Activated gamma-delta T cell (primary cell): ENCODE measurements around the gene DUSP10.

Source experiments
- DNase-seq: peaks from one replicate; lab custom pipeline; 2025; lab: John Stamatoyannopoulos, UW

The DUSP10 gene

DNA sequence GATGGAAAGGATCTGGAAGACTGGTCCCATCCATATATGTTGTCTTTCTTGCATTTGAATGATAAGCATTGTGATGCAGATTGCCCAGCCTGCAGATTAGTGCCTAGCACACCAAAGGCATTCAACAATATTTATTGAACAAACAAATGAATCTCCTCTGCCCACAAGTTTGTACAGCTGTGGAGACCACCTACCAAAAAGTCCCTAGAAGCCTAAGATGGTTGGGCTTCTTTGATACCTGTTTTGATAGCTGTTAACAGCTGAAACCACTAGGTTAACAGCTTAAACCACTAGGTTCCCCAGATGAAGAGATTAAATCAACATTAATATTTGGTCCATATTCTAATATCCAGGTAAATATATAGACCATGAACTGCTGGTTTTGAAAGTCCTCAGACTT is 9.8 kb downstream of the DUSP10 start:
- DNase-seq = no peak

DNA sequence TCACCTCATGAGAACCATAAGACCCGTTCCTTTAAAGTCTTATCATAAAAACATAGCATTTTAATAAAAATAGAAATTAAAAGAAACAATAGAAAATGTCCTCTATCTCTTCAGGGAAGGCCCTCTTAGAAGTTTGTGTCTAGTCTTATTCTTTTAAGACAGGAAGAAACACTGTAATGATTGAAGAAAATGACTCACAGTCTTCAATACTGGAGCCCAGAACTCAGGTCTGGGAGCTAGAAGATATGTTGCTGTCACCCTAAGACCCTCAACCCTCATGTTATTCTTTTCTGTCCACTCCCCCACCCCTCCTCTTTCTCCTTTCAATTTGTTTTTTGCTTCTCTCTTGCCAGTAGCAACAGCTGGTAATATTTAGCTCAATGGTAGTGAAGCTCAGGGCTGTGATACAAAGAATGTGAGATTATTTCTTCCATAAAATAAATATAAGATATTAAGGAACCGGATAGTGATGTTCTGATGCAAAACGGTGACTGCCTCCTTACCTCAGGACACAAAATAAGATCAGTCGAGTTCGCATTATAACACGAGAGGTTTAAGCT is 12.0 kb downstream of the DUSP10 start:
- no peak for DNase-seq

DNA sequence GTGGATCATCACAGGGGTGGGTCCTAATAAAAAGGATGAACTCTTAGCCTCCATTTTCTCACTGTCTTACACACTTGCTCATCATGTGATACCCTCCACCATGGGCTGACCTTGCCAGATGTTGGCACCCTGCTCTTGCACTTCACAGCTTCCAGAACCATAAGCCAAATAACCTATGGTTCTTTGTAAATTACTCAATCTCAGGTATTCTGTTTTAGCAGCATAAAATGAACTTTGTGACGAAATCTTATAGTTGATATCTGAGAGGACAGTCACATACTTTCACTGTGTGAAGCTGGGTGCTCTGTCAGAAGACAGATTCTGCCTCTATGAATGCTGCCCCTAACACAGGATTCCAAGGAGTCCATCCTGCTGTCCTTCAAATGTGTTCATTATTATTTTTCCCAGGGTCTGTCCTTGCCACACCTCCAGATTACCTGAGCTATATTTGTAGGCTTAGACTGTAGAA is 13.8 kb downstream of the DUSP10 start:
- no peak for DNase-seq

- DNase-seq = no peak
Observed at GRCh38 chr1:221727146-221728036, 14.5 kb downstream of the DUSP10 start.

GRCh38 chr1:221725735-221726672 is 15.9 kb downstream of the DUSP10 start:
- no peak for DNase-seq

- no peak for DNase-seq
Observed at GRCh38 chr1:221724931-221725605, 16.8 kb downstream of the DUSP10 start.

DNA sequence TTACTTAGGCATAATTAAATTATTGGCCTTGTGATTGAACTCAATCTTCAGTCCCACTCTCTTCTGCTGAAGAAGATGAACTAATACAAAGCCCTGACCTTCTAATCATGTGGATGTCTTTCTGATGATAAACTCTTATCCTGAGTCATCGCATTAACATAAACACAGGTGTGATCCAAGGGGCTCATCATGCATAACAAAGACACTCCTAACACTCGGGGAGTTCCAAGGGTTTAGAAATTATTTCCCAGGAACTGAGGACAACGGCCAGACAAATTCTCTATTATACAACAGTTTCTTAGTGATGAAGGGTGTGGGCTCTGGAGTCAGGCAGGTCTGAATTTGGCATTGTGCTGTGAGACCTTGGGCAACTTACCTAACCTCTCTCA is 18.0 kb downstream of the DUSP10 start:
- no peak for DNase-seq

DNA sequence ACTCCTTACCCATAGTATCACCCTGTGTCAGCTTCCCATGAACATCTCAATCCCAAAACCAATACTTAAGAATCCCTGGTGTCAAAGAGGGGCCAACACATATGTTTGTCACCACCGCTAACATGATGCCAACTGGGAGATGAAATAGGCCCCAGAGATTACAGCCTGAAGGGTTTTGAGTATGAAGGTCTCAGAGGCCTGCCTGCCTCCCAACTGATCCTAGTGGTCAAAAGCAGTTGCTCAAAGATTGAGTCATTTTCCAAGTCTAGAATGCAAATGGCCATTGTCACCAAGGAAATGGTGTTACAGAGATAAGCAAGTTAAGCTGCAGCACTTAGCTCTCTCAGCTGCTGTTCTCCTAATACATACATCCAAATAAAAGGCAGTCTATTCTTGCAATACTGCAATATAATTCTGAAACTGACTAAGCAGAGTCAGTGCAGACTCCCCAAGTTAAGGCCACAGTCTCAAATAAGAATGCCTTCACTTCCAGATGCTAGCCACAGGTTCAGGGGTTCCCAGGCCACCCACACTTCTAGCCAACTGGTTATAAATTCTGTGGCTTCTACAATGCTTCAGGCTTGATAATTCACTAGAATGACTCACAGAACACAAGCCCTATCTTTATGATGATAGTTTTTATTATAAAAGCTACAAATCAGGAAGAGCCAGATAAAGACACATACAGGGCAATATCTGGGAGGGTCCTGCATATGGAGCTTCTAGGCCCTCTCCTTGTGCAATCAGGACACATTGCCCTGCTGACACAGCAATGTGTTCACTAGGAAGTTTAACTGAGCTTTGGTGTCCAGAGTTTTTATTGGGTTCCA is 18.7 kb downstream of the DUSP10 start:
- DNase-seq = no peak

- DNase-seq = no peak
Observed at GRCh38 chr1:221722254-221723017, 19.5 kb downstream of the DUSP10 start.

DNA sequence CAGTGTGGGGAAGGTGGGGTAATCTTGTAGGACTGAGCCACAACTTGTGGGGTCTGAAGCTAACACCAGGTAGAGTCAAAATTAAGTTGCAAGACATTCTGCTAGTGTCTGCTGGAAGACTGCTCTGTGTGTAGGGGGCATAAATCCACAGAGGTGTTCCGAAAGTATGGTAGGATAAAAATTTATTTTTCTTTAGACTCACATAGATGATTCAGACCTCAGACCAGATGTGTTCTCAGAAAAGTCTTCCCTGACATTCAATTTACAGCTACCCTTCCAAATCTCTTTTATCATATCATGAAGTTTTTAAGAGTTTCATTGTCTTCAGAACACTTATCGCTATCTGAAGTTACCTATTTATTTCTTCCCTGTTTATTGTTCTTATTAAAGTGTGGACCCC is 21.3 kb downstream of the DUSP10 start:
- DNase-seq = no peak

DNA sequence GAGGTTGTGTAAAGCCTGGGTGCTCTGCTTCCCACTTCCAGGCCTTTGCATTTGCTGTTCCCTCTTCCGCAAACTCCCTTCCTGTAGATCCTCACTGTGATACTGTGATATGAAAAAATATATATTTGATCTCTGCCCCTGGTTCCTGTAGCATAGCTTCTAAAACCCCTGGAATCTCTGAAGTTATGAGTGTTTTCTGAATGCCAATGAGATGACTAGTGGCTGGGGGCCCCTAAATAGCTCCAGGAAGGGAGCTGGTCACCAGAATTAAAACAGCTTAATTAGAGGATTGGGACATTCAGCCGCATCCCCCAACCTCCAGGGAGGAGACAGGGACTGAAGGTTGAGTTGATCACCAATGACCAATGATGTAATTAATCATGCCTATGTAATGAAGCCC is 21.9 kb downstream of the DUSP10 start:
- no peak for DNase-seq

DNA sequence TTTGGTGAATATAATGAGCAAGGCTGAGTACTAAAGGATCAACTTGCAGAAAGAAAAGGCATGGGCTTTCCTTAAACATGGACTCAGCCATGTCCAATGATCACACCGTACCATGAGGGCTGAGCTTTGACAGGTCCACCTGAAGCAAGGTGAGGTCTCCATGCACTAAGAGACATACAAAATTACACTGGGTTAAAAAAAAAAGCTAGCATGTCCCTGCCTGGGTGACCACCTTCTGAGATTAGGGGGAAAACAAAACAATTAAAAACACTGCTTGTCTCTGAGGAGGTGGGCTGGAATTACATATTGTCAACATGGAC is 22.7 kb downstream of the DUSP10 start:
- DNase-seq = no peak

GRCh38 chr1:221718381-221719277 is 23.3 kb downstream of the DUSP10 start:
- DNase-seq = no peak

DNA sequence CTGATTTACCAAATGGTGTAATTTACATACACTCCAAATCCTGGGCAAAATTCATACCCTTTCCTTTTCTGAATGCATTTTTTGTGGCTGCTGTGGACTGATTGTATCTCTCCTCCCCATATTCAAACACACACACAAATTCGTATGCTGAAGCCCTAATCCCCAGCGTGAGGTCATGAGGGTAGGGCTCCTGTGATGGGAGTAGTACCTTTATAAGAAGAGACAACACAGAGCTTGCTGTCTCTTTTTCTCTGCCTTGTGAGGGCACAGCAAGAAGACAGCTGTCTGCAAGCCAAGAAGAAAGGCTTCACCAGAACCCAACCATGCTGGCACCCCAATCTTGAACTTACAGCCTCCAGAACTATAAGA is 24.4 kb downstream of the DUSP10 start:
- no peak for DNase-seq

DNA sequence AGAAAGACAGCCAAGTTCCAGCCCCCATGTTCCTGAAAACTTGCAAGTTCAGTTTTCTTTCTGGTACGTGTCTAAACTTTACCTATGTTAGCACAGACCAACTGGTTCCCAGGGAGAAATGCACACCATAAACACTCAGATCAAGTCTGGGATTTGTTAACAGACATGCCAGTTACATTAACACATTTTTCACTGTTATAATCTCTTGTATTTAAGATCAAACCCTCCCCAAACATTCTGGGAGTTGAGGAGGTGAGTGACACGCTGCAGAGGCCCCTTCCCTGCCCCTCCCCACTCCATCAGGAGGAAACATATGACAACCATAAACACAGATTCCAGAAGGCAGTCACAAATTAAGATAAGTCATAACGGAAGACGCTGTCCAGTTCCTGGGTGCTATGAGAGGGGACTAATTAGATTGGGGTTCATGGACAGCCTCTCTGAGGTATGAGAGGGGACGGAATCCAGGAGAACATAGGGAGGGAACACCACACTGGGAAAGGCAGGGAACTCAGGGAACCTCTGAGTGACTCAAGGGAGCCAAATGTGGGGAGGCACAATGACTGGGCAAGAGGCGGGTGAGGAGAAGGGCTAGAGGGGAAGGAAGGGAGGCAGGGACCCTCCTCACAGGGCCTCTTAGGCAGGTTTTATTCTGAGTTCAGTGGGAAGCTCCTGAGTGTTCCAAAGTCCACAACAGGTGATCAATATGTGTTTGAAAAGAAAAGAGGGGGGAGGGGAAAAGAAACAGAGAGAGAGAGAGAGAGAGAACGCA is 25.0 kb downstream of the DUSP10 start:
- no peak for DNase-seq

GRCh38 chr1:221715321-221716169 is 26.3 kb downstream of the DUSP10 start:
- DNase-seq = no peak
